ENCODE data around the gene PRR36. TPM values are rescaled to one million over a fixed set of nuclear protein-coding genes. Genes with fewer than 3 reads are reported as not detected.
A peak's percentile ranks its signal among the peaks of the same experiment; 100 is the strongest.

Gene PRR36
- total and polyA plus RNA-seq, 2 donors (not counting 1 experiment from before 2014, with no cell fraction given) = 0.01 TPM; not detected in 1

DNA sequence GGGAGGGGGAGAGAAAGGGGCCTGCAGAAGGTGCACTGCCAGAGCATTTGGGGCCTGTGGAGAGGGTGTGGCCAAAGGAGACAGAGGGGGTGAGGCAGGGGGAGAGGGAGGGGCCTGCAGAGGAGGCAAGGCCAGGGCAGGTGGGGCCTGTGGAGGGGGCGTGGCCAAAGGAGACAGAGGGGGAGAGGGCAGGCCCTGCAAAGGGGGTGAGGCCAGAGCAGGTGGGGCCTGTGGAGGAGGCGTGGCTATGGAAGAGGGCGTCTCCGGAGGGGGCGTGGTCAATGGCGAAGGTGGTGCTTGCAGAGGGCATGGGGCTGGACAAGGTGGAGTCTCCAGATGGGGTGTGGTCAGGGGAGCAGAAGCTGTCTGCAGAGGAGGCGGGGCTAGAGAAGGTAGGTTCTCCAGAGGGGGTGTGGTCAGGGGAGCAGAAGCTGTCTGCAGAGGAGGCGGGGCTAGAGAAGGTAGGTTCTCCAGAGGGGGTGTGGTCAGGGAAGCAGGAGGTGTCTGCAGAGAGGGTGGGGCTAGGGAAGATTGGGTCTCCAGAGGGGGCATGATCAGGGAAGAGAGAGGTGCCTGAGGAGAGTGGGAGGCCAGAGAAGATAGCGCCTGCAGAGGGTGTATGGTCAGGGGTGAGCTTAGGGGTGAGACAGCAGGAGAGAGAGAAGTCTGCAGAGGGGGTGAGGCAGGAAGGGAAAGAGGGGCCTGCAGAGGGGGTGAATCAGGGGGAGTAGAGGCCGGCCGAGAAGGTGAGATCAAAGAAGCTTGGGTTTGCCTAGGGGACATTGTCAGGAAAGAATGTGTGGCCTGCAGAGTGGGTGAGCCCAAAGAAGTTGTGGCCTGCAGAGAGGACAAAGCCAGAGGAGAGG is 3.4 kb downstream of the PRR36 start:
- H3K27ac Mint-ChIP-seq = peak overlapping the region; percentile 11
- no peak for TF ChIP-seq EZH2 (IDR thresholded peaks at IDR 0.05; ENCODE audit: borderline replicate concordance, insufficient read depth, low read depth, low read length, poor library complexity, severe bottlenecking)
- no peak for TF ChIP-seq CTCF (IDR thresholded peaks at IDR 0.05)
- POLR2A ChIA-PET = interaction anchor here (0.5 to 0.7 kb wide), 3 partner anchors 9 to 218 kb away, joined by 3 to 5 read pairs (median 4); no protein-coding TSS in a partner anchor

More for the DNA sequence above, 3.4 kb downstream of the PRR36 start:
- Histone ChIP-seq H3K79me2 (ENCODE audit: control insufficient read depth, insufficient read depth, low read length) (no peaks in the 10 kb centered on the region), H3K27me3 (replicated peaks in 1 of 4; ENCODE audit: control extremely low read depth in 1 of 4, control insufficient read depth in 3 of 4, insufficient read depth in 4 of 4, low read length in 3 of 4) (peaks cover 0 to 73% (median 21%) of the 10 kb centered on the region in 4 experiments), H3K4me3 (ENCODE audit: control extremely low read depth in 1 of 5, extremely low read depth in 1 of 5, insufficient read depth in 1 of 5, low read depth in 2 of 5, low read length in 4 of 5) (no peak overlapping the region), H3K9ac (ENCODE audit: low read length) (no peak overlapping the region), H3K9me3 (ENCODE audit: control extremely low read depth in 1 of 3, control insufficient read depth in 2 of 3, insufficient read depth in 1 of 3, low read length in 2 of 3) (peaks cover 0 to 55% (median 0%) of the 10 kb centered on the region in 3 donors), H4K20me1 (ENCODE audit: control insufficient read depth, insufficient read depth, low read length, poor library complexity, severe bottlenecking) (peaks cover 11% of the 10 kb centered on the region), H3K4me2 (replicated peaks; ENCODE audit: low read depth, low read length, poor library complexity, severe bottlenecking) (peak overlapping the region; percentile 98), H3K4me1 (ENCODE audit: control insufficient read depth in 2 of 2, insufficient read depth in 2 of 2, low read length in 2 of 2) (peaks cover 42 to 50% of the 10 kb centered on the region in 2 donors), H2AFZ (ENCODE audit: insufficient read depth, low read depth, low read length, poor library complexity, severe bottlenecking) (no peak overlapping the region), H3K27ac (ENCODE audit: low read length in 2 of 2) (no peak overlapping the region), H3K36me3 (replicated peaks in 1 of 2; ENCODE audit: control extremely low read depth in 1 of 2, control insufficient read depth in 1 of 2, extremely low read depth in 1 of 2, insufficient read depth in 2 of 2, low read length in 1 of 2) (no peaks in the 10 kb centered on the region)
- peak; percentile 62 for DNase-seq
- peaks cover 23% of the 10 kb centered on the region for H3K27me3 Mint-ChIP-seq
- H3K4me1 Mint-ChIP-seq = peaks cover 31% of the 10 kb centered on the region
- no peak for ATAC-seq (ENCODE audit: low read depth)
- intact Hi-C loops (cut with micrococcal nuclease) = loop anchor here (1.0 kb wide), 1 partner anchor 49 kb away; the partner anchor contains the start of gene SNAPC2
- peaks cover 4% of the 10 kb centered on the region for H3K9me3 Mint-ChIP-seq (ENCODE audit: insufficient read depth)
- 39% methylated on average over 11 of the region's 11 CpGs for WGBS (ENCODE audit: insufficient coverage)
- H3K4me3 Mint-ChIP-seq = peak overlapping the region; percentile 68
- CTCF ChIA-PET = interaction anchor here (0.6 kb wide), 1 partner anchor 216 kb away, joined by 3 read pairs; no protein-coding TSS in a partner anchor
